GM19463 (cell line): Measurements from ENCODE around the gene ALOX12B.
"Not testable (repeated sequence)": the region's sequence is repeated elsewhere in the genome, so short reads cannot be mapped to it uniquely, and the experiment has no call there.

ENCODE experiments used
- ATAC-seq: cut with Tn5 transposase; IDR thresholded peaks from one replicate; pipeline ENCODE4 v1.9.1; 2021; ENCODE audit warnings: mild to moderate bottlenecking, moderate library complexity; ENCODE audit not compliant: unreplicated experiment

Gene ALOX12B

GRCh38 chr17:8067806-8068205 is 19.7 kb downstream of the ALOX12B start:
- no peak for ATAC-seq

GRCh38 chr17:8066841-8067775 is 20.4 kb downstream of the ALOX12B start:
- ATAC-seq, result no peak

GRCh38 chr17:8064561-8065019 is 22.9 kb downstream of the ALOX12B start:
- ATAC-seq, result no peak

GRCh38 chr17:8063761-8064534 is 23.6 kb downstream of the ALOX12B start:
- no peak for ATAC-seq

- ATAC-seq, result no peak
Measured at GRCh38 chr17:8062807-8063483, 24.6 kb downstream of the ALOX12B start.

- no peak for ATAC-seq
Measured at GRCh38 chr17:8062435-8062806, 25.1 kb downstream of the ALOX12B start.

GRCh38 chr17:8061851-8062250 is 25.7 kb downstream of the ALOX12B start:
- not testable (repeated sequence) for ATAC-seq

GRCh38 chr17:8060274-8060673 is 27.2 kb downstream of the ALOX12B start:
- no peak for ATAC-seq

- ATAC-seq, result no peak
Measured at GRCh38 chr17:8059131-8059530, 28.4 kb downstream of the ALOX12B start.

GRCh38 chr17:8057691-8058114 is 29.8 kb downstream of the ALOX12B start:
- no peak for ATAC-seq

- no peak for ATAC-seq
Measured at GRCh38 chr17:8056976-8057625, 30.4 kb downstream of the ALOX12B start.

- ATAC-seq, result no peak
Measured at GRCh38 chr17:8056232-8056975, 31.1 kb downstream of the ALOX12B start.

- ATAC-seq, result no peak
Measured at GRCh38 chr17:8055851-8056231, 31.7 kb downstream of the ALOX12B start.

GRCh38 chr17:8053600-8053999 is 33.9 kb downstream of the ALOX12B start:
- ATAC-seq, result no peak

GRCh38 chr17:8052256-8053252 is 35.0 kb downstream of the ALOX12B start:
- no peak for ATAC-seq

GRCh38 chr17:8051831-8052230 is 35.7 kb downstream of the ALOX12B start:
- no peak for ATAC-seq

- ATAC-seq, result no peak
Measured at GRCh38 chr17:8048736-8049135, 38.8 kb downstream of the ALOX12B start.

GRCh38 chr17:8048236-8048635 is 39.3 kb downstream of the ALOX12B start:
- no peak for ATAC-seq

- ATAC-seq, result no peak
Measured at GRCh38 chr17:8047769-8048110, 39.8 kb downstream of the ALOX12B start.
